Endothelial cell of umbilical vein (primary cell): Measurements from ENCODE around the gene PNMA6F.

Experiments used
- CTCF ChIP-seq, 2 donors: IDR thresholded peaks; 1 replicate in 1 of 2; 2 replicates in 1 of 2; pipeline ENCODE4 v1.5.1; 2011; ENCODE audit warnings: low read length in 2 of 2, mild to moderate bottlenecking in 2 of 2, moderate library complexity in 2 of 2, control low read depth in 1 of 2, inconsistent platforms in 1 of 2, low read depth in 1 of 2; ENCODE audit not compliant: insufficient read depth in 1 of 2; ENCODE audit errors: extremely low read depth in 1 of 2
- EZH2 ChIP-seq: IDR thresholded peaks from 2 replicates; pipeline ENCODE4 v1.6.1; 2012; ENCODE audit warnings: borderline replicate concordance, low read depth, mild to moderate bottlenecking, moderate library complexity, low read length, inconsistent platforms; ENCODE audit not compliant: severe bottlenecking
- FOS ChIP-seq: IDR thresholded peaks from 2 replicates; pipeline ENCODE4 v1.6.1; 2011; ENCODE audit warnings: mild to moderate bottlenecking, low read length, moderate library complexity, borderline replicate concordance; ENCODE audit not compliant: insufficient read depth
- MAX ChIP-seq: IDR thresholded peaks from 2 replicates; pipeline ENCODE4 v1.6.1; 2011; ENCODE audit not compliant: insufficient read depth, insufficient read length
- POLR2A ChIP-seq: IDR thresholded peaks from 2 replicates; pipeline ENCODE4 v1.6.1; 2012; ENCODE audit warnings: low read depth, mild to moderate bottlenecking, control low read depth, low read length
- POLR2AphosphoS5 ChIP-seq: IDR thresholded peaks from 2 replicates; pipeline ENCODE4 v1.6.1; 2012; ENCODE audit warnings: low read depth, mild to moderate bottlenecking, control low read depth, low read length, moderate library complexity; ENCODE audit not compliant: insufficient read depth

GRCh38 chrX:153361781-153362397 lies 40.3 kb upstream of the PNMA6F start:
- TF ChIP-seq CTCF (IDR thresholded peaks at IDR 0.05; ENCODE audit: extremely low read depth in 1 of 2, insufficient read depth in 1 of 2, low read depth in 1 of 2, low read length in 2 of 2) (no peak), POLR2AphosphoS5 (no peak), EZH2 (no peak), POLR2A (no peak), FOS (no peak), MAX (no peak)
